Stimulated activated CD4-positive, alpha-beta T cell treated with anti-CD3 and anti-CD28 coated beads, Interleukin-4, amount 100 ng/mL, for 4 hours (primary cell): Measurements from ENCODE around the gene GCSAM.
A peak's percentile ranks its signal among the peaks of the same experiment; 100 is the strongest.

Experiments
- DNase-seq, 2 experiments: peaks; one replicate each; pipeline ENCODE4 v3.0.0-alpha.2; 2020

GCSAM gene, protein sequence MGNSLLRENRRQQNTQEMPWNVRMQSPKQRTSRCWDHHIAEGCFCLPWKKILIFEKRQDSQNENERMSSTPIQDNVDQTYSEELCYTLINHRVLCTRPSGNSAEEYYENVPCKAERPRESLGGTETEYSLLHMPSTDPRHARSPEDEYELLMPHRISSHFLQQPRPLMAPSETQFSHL

GRCh38 chr3:112132975-112133448, at the start of gene GCSAM:
Gene GCSAM (minus strand): TSS chr3:112133248. CDS start chr3:112133120, 128 bp downstream.
- DNase-seq = peak; percentile 32 to 65

GRCh38 chr3:112175646-112176045, 42.6 kb upstream of the GCSAM start:
- DNase-seq = no peak

- no peak for DNase-seq
Observed at GRCh38 chr3:112175037-112175436, 42.0 kb upstream of the GCSAM start.

DNA sequence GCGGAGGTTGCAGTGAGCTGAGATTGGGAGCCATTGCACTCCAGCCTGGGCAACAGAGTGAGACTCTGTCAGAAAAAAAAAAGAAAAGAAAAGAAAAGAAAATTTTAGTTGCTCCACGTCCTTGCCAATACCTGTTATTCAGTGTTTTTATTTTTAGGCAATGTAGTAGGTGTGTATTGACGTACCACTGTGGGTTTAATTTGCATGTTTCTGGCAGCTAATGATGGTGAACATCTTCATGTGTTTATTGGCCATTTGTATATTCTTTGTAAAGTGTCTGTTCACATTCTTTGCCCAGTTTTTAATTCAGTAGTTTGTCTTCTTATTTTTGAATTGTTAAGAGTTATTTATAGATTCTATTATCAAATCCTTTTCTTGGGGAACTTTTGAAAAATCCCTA, 38.1 kb upstream of the GCSAM start:
- no peak for DNase-seq

DNA sequence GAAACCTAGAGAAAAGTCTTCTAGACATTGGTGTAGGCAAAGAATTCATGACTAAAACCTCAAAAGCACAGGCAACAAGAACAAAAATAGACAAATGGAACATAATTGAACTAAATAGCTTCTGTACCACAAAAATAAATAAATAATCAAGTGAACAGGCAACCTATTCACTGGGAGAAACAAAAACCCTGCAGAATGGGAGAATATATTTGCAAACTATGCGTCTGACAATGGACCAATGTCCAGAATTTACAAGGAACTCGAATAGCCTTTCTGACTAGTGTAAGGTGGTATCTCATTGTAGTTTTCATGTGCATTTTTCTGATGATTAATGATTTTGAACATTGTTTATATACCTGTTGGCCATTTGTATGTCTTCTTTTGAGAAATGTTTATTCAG, 37.0 kb upstream of the GCSAM start:
- no peak for DNase-seq

- DNase-seq = no peak
Observed at GRCh38 chr3:112167758-112168157, 34.7 kb upstream of the GCSAM start.

GRCh38 chr3:112149136-112149535, 16.1 kb upstream of the GCSAM start:
- no peak for DNase-seq

GRCh38 chr3:112143689-112144088, 10.6 kb upstream of the GCSAM start:
- DNase-seq = no peak

- DNase-seq = no peak
Observed at GRCh38 chr3:112143251-112143650, 10.2 kb upstream of the GCSAM start.

DNA sequence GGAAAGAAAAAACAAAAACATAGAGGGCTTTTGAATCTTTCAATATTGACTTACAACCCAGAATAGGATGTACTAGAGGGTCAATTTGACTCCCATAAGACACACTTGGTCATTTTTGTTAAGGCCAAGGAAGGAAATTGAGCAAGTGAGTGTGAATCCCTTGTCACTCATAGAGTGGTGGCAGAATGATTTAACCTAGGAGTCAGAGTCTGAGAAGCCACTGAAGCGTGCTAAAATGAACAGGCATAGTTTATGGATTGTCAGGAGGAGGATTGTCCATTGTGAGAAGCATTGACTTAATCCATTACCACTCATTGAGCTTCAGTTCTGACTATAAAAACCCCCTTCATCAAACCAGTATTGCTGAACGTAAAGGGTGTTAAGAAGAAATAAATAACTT, 8.2 kb upstream of the GCSAM start:
- no peak for DNase-seq

DNA sequence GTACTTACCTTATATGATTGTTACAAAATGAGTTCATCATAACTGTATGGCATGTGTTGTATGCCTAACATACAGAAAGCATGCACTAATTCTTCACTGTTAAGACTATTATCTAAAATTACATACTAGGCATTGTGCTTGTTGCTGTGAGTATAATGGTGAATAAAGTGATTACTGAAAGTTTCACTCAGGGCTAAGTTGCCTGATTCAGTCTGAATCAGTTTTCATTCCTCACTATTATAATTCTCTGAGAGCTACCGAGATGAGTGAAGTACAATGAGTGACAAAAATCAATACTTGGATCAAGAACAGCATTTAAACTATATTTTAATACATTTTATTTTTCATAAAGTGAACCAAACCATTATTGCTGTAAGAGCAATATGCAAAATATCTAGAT, 7.5 kb upstream of the GCSAM start:
- DNase-seq = no peak

DNA sequence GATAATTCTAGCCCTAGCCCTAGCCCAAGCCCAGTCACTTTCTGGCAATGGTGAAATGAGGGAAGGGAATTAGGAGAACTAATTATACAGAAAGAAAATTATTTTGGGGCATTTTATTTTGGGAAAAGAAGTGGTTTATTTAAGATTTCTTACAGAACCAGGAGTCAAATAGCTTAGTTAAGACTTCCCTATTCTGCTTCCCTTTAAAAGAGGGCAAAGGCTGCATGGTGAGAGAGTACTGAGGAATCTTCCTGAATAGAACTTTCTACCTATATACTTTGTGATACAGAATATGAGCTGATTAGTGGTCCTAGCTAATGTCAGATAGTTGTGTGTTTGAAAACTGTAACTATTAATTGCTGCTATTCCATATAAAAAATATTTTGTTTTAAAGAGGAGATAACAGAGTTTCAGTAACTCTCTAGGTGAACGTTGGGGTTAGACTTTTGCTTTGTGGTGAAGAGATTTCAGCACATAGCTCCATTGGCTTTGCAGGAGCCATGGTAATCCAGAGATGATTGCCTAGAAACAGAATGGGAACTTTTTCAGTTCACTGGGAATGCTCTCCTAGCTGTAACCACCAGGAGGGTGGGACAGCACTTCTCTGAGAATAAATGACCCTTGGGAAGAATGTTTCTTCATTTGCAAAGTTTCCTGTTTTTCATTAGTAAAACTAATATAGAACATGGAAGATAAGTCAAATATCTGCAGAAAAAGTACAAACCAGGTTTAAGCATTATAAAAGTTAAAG, 5.3 kb upstream of the GCSAM start:
- no peak for DNase-seq

DNA sequence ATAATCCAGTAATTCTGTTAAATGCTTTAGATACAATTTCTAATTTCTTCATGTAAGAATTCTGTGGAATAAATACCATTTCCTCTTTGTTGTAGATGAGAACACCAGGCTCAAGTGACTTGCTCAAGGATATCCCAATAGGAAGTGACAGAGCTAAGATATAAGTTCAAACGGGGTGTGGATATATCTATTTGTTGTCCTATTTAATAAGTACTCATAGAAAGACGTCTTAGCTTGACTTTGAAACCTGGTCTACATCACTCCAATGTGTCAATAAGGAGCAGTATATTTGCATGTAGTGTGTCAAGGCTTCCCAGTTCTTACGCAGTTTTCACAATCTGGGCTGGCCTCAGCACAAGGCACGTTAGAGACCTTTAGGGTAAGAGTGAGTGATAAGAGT, 4.7 kb upstream of the GCSAM start:
- DNase-seq = no peak

DNA sequence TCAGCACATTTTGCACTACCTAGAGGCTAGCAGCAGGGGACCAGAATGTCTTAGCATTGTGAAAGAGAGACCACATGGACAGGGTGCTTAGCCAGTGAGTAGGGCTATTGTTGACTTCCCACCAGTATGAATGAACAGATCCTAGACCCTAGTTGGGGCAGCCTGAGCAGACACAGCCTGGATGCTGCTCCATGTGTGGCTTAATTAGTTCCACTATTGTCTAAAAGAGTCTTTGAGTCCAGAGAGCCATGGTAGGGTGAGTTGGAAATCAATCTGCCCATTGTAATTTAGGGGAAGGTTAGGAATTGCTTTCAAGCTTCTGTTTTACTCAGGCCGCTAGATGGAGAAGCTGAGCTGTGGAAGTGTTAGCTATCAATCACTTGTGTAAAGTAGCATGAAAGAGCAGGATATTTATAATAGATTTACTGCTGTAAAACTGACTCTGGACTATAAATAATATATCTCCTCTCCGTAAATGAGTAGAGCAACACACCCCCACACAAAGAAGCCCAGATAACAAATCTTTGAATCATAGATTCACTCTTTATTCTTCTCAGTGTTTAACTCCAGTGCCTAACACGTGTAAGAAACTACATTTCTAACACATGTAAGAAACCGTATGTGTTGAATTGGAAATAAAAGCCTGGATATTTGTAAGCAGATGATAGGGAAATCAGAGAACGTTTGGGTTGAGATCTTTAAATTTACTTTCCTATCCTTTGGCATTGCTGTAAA, 4.1 kb upstream of the GCSAM start:
- DNase-seq = peak in 1 of 2 experiments; percentile 27

GRCh38 chr3:112136046-112136445, 3.0 kb upstream of the GCSAM start:
- no peak for DNase-seq

GRCh38 chr3:112134335-112135124, 1.5 kb upstream of the GCSAM start:
- DNase-seq = no peak

DNA sequence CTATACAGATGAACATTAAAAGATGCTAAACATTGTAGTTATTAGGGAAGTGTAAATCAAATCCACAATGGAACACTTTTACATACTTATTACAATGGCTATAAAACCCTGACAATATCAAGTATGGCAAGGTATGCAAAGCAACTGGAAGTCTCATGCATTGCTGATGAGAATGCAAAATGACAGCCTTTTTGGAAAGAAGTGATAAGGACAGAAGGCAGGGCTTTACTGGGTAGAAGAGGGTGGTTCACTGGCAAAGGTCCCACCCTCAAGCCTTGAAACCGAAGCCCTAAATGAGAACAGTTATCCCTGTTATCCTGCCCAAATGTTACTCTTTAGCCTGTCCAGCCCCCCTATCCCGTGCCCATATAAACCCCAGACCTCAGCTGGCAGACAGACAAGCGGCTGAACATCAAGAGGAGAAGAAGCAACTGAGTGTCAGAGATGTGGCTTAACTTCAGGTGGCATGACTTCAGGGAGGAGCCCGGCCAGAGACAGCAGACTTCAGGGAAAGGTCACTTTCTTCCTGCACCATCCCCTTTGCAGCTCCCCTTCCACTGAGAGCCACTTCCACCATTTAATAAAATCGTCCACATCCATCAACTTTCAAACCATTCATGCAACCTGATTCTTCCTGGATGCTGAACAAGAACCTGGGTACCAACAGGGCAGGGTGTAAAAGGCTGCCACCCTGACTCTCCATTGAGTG, 732 bp upstream of the GCSAM start:
- DNase-seq = no peak

DNA sequence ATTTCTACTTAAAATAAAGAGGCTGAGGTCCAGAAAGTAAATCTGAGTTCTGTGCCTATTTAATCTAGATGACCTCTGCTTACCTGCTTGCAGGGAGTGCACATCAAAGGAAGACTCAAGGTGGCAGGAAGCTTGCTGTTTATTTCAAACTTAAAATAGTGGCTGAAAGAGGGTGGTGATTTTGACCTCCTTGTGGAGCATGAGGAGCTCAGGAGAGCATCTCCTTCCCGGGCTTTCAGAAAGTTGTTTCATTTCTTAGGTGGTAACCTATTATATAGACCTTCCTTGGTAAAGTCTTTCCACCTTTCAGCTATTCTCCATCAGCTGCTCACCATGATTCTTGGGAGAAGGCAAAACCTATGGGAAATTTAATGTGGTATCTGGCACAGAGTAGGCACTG, 494 bp downstream of the GCSAM start:
- DNase-seq = no peak

GRCh38 chr3:112132088-112132487, 960 bp downstream of the GCSAM start:
- DNase-seq = no peak

GRCh38 chr3:112131111-112131510, 1.9 kb downstream of the GCSAM start:
- no peak for DNase-seq

DNA sequence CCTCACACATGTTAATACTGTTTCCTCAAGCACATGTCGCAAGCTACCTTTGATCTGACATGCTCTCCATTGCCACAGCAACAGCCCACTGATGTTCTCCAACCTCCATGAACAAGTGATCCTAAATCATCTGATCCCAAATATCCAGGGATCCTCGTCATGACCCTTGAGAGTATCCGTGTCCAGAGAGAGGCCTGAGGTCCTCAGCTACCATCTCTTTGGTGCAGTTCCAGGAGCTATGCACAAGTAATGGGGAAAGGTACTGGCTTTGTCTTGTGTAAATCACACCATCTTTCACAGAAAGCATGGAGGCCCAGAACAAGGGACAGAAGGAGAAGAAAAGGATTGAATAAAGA, 2.4 kb downstream of the GCSAM start:
- DNase-seq = no peak

GRCh38 chr3:112129925-112130637, 3.0 kb downstream of the GCSAM start:
- DNase-seq = no peak
